Mucosa of gallbladder (tissue), 1 donor: ENCODE data around the gene CMSS1. TPM values are rescaled to one million over a fixed set of nuclear protein-coding genes. Genes with fewer than 3 reads are reported as not detected.

Experiments
- DNase-seq: peaks from one replicate; pipeline ENCODE4 v3.0.0-alpha.2; 2020; ENCODE audit warnings: low spot score
- total RNA-seq: library from RNA; stranded (reverse); gene quantifications from one replicate; pipeline ENCODE4 v1.2.1, GENCODE V29; 2021
- donor health status: DM: no; HTN: no; CAD: no.

The CMSS1 gene
- total RNA-seq, 1 donor from 2014 or later: 18.2 TPM

DNA sequence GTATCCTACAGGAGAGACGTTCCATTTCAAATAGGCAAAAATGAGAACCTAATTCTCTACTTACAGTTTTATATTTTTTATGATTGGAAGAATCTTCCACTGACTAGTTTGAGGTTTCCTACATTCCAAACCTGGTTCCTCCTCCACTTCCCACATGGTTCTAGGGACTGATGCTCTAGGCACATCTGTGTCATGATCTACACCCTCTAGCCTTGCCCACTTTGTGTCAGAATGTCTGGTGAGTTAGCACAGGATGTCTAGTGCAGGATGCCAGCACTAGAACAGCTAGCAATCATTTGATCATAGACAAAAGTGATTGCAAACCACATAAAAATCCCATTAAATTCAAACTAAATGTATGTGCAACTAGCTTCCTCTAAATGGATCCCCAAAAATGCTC, 323.3 kb downstream of the CMSS1 start:
- no peak for DNase-seq

DNA sequence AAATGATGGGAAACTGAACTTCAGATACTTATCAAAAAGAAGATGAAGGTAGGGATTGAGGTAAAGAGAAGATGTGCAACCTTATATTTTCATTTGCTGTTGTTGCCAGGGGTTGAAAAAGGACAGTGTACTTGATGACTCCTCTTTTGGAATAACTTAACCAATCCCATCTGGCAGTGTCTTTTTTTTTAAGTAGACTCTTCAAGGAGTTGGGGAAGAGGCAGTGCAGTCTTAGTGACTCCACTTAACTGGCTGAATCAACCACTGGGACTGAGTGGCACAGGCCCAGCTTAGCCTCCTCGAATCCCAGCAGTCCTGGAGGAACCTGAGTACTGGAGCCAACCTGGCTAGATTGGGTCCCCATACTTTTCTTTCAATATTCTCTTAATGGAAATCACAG, 323.9 kb downstream of the CMSS1 start:
- no peak for DNase-seq

DNA sequence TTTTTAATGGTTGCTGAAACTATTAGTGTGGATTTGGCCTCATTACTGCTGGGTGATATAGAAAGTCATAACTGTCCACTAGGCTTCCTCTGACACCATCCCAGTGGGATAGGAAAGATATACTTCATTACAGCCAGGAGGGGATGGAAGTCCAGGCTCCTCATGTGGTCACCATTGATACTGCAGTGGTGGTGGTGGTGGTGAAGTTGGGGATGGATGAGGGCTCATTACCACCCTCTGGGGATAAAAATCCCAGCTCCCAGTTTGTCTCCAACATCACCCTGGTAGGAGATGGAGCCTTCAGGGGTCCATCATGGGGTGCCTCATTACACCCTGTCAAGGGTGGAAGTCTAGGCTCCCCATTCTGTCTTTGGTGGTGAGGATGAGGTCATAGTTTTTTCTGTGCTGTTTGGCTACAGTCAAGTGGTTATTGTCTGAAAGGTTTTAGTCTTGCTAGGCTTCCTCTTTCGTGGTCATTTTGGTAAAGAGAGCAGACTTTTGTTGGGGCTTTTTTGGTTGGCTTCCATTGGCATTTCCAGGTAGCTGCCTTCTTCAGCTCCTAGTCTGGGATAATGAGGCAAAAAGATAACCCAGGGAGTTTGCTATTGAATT, 326.7 kb downstream of the CMSS1 start:
- DNase-seq: no peak

DNA sequence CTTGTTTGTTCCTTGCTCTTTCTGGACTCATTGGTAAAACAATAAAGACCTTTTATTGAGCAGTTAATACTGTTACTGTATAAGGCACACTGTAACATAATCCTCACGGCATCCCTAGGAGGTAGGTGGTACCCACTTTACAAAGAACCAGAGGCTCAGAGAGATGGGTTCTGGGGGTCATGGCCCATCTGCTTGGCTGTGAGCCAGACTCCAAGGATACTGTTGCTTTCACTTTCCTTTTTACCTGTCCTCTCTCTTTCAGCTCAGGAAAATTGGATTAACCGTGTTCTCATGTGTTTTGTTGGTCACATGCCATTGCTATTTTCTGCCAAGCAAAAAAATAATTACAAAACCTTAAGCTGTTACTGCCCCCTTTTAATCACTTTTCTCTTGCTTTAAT, 331.5 kb downstream of the CMSS1 start:
- no peak for DNase-seq

DNA sequence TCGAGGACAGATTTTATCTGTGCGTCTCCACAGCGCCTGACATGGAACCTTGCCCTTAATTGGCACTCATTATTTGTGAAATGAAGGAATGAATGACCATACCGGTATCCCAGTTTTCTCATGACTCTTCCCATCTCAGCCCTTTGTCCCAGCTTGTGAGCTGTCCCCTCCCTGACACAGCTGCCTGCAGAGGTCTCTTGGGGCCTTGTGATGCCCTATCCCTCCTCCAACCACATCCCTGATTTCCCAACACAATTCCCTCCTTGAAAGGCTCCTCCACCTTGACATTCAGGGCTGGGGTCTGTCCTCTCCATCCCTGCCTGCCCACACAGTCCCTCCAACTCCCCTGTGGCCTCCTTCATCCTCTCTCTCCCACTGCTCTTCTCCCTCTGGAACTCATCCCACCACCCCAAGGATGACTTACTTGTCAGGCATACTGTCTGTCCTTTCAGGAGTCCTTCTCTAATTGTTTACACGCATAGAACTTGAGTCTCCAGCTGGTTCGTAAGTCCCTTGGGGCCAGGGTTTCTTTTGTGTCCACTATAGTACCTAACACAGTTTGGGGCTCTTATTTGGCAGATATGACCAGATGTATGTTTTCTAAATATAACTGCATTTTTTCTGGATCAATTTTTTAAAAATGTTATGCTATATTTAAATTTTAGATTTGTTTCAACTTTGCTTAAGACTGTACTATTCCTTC, 332.2 kb downstream of the CMSS1 start:
- no peak for DNase-seq

DNA sequence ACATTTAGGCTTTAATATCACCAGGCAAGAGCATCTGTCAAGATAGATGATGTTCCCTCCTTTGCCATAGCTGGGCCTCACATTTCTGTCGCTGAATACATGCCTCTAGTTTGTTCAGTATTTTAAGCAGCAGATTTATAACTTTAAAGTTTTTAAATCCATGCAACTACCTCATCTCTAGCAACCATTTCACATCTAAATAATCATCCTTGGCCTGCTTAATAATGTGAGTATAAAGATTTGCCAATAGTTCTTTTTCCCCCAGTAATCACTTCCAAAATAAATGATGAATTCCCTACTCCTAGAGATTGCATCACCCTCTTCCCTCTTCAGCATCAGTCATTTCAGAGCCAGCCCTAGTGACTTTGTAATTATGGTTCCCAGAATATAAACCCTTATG, 332.8 kb downstream of the CMSS1 start:
- DNase-seq: no peak

DNA sequence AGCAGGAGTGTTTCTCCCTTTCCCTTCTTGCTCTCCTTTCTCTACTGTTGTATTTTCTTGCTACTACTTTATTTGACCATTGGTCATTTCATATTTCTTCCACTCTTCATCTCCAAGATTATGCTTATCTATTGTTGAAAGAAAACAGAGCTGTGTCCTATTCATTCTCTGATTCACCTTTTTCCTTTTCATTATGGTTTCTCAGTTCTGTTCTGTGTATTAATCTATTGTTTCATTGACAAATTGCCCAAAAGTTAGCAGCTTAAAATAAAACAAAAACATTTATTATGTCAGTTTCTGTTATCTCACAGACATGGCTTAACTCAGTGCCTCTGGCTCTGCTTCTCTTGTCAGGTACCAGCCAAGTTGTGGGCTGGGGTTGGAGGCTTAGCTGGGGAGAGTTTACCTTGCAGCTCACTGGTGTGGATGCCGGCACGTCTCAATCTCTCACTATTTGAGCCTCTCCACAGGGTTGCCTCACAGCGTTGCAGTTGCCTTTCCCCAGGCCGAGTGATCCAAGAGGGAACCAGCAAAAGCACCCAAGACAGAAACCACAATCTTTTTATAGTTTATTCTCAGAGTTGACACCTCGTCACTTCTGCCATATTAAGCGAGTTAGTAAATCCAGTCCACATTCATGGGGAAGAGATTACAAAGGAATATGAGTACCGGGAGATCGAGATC, 333.5 kb downstream of the CMSS1 start:
- DNase-seq: no peak

DNA sequence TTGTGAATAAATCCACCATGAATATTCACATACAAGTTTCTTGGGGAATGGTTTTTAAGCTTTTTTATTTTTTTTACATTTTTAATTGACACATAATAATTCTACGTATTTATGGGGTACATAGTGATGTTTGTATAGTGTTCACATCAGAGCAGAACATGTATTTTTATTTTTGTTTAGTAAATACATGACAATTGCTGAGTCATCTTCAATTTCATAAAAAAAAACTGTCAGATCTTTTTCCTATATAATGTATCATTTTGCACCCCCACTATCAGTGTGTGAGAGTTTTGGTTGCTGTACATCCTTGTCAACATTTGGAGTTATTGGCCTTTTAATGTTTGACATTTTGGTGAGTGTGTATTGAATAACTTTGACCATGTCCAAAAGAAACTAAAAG, 336.5 kb downstream of the CMSS1 start:
- no peak for DNase-seq

DNA sequence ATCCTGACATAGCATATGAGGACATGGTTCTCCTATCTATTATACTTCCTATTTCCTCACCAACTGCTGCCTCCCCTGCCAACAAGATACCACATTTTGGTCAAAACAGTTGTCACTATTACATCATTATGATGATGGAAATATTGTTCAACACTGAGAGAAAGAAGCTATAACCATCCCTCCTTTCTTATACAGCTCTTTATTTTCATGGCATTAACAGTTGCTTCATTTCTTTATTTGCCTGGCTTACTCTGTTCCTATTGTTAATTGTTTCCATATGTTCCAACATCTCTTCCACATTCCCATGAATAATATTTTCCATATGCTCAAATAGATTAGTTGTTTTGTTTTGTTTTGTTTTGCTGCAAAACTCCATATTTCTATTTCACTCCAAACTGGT, 337.5 kb downstream of the CMSS1 start:
- no peak for DNase-seq

DNA sequence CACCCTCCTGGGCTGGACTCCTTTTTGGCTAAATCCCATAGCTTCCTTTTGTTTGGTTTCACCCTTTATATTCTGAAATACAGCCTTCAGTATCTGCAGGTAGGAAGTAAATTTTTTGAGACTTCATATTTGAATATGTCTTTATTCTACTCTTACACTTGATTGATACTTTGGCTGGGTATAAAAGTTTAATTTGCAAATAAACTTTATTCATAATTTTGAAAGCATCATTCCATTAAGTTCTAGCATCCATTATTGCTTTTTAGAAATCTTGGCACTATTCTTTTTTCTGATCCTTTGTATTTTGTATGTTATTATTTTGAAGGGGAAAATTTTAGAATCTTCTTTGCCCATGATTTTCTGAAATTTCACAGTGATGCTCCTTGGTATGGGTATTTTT, 337.9 kb downstream of the CMSS1 start:
- DNase-seq: no peak

DNA sequence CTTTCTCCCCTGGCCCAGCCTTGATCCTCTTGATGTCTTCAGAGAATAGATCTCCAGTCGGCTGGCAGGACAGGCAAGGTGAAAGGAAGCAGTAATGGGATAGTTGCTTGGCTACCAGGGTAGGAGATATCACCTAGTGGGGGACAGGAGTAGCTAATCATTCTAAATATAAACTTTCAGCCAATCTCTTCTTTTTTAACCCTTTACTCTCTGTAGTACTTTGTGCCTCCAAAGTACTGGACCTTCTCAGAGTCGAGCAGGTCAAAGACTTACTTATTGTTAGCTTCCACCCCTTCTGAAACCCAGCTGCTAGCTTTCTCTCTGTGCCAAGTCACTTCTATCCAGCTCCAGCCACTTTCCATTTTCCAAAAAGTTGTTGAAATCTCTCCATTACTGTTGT, 340.0 kb downstream of the CMSS1 start:
- DNase-seq: no peak

DNA sequence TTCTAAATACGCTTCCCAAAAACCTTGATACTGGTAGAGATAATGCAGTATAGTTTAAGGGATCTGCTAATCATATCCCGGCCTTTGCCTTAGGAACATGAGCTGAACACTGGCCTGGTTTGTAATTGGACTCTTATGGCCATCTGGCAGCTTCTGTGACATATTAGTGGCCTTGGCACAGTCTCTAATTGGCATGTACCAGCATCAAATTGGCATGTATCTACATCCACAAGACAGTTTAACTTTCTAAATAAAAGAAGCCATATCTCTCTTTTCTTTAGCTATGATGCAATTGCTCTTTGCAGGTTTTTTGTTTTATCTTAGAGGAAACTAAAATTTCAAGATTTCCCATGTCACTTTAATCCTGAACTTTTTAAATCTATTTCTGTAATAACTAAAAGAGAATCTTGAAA, 341.3 kb downstream of the CMSS1 start:
- no peak for DNase-seq

DNA sequence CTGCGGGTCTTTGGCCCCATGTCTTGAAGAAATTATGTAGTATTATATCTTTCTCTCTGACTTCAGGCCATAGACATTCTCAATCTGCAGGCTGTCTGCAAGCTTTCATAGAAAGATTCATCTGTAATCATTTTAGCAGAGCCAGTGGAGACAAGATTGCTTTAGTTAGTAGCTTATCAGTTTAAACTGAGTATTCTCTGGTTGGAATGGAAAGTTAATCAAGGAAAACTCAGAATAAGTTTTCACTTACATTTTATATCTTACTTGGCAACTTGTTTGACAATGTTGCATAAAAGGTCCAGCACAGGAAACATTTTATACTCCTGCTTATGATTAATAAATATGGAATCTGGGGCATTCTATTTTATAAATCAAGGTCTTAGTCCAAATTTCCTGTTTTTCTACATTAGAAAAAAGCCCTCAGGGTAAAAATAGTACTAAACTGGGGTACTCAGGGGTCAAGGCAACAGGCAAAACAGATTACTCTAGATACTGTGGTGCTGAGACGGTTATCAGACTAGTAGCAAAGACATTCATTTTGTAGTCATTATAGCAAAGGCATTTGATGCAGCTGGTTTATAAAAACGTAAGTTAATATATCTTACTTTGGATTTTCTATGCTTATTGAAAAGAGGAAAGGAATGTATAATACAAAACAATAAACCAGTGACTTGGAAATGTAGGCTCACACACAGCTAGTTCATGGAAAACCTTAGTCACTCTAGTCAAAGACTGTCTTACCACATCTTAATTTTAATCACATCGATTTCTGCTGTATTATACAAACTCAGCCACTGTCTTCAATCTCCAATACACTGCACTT, 341.9 kb downstream of the CMSS1 start:
- DNase-seq: no peak

DNA sequence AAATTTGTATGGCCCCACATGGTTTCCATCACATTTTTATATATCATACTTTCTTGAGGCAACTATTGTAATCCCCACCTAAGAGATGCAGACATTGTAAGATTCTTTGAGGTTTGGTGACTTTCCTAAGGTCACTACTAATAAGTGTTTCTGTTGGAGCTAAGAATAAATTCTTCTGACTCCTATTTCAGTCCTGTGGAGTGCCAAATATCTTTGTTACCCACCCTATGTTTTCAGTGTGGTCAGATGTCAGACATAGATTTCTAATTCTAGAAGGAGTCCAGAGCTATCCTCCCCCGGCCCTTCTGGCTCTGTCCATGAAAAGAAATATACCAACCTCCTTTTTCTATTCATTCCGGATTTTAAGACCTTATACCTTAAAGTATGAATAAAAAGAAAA, 342.9 kb downstream of the CMSS1 start:
- DNase-seq: no peak

DNA sequence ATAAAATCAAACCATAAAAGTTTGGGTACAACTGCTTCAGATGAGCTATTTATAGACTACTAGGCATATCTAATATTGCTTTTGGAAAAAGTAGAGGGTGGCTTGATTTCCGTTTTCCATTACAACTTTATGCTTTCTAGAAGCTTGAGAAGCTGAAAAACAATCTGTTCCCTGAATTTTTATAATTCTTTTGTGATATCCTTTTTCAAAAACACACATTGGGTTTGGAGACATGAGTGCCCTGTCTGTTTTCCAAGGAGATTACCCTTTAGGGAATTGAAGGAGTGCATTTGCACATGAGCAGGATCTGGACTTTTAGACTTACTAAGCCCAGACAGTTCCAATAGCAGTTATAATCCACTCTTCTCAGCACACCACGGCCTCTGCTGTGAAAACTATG, 346.1 kb downstream of the CMSS1 start:
- no peak for DNase-seq

DNA sequence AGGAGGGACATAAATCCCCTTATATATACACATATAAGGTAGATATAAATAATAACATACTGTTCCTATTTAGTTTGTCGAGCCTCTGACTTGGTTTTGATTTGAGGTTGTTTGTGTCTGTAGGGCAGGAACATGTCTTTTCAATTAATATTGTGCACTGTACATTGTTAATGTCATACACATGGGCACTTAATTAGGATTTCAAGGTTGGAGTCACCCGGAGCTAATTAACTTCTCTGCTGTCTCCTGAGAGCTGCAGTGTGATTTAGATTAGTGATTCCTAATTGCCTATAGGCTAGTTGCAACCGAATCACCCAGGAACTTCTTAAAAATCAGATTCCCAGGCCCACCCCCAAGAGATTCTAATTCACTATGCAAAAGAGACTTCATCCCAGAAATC, 347.1 kb downstream of the CMSS1 start:
- DNase-seq: no peak

DNA sequence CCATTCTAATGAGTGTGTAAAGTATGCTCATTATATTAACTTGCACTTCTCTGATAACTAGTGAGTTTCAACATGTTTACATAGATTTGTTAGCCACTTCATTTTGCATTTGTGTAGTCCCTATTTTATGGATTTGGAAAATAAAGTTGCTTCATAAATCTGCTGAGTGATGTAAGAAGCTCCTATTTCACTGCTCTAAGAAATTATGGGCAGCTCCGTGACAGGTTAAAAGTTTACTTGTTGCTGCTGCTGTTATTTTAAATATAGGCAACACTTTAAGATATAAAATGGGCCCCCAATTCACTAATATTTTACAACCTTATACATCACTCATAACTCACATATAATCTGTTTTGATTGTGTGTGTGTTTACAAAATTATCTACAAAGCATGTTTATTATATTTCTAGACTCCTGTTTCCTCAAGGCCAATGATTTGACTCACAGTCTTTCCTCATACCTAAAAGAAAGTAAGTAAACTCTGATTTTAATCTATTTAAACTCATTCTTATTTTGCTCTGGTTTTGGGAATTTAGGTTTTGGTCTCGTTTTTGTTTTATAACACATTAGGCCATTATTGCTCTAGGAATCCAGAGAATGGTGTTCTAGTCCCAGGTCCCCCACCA, 348.4 kb downstream of the CMSS1 start:
- no peak for DNase-seq

DNA sequence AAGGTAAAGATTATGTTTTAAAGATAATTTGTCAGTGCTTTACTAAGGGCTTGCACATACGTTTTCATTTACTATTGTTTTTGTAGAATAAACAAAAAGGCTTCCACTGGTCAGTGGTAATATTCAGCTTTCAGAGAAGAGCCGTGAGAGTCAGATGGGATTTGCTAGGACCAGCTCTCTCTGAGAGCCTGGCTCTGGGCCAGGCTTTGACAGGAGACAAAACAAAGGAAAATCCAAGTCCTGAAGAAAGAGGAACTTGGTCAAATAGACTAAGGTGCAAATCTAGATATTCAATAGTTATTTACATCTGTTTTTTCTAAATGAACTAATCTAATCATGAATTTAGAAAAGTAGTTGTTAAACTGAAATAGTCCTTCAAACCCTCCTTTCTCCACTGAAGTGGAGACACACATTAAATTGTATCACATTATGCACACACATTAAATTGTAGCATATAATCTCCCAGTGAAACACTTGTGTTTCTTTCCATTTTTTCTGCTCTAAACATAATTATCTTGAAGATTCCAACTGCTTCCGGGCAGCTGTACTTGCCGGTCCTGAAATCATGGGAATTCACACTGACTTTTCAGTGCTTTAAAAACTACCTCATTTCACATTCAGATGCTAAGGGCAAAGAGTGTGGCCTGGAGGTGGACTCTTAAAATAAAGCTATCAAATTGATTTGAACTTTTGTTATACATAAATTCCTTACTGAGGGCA, 351.7 kb downstream of the CMSS1 start:
- no peak for DNase-seq

DNA sequence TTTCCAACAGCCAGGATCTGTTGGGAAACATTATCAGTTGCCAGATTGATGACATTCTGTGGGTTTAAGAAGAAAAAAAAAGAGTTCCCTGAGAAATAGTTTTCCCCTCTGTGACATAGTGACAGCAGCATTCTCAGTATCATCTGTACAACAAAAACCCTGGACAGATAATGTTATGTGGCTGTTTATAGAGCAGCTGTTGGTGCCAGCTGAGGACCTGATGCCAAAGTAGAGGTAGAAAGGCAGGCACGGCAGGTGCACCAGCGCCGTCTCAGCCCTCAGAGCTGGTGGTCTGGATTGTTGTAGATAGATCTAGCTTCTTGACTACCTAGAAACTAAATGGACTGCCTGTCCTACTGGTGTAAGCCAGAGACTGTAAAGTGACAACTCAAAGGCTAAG, 352.8 kb downstream of the CMSS1 start:
- no peak for DNase-seq

DNA sequence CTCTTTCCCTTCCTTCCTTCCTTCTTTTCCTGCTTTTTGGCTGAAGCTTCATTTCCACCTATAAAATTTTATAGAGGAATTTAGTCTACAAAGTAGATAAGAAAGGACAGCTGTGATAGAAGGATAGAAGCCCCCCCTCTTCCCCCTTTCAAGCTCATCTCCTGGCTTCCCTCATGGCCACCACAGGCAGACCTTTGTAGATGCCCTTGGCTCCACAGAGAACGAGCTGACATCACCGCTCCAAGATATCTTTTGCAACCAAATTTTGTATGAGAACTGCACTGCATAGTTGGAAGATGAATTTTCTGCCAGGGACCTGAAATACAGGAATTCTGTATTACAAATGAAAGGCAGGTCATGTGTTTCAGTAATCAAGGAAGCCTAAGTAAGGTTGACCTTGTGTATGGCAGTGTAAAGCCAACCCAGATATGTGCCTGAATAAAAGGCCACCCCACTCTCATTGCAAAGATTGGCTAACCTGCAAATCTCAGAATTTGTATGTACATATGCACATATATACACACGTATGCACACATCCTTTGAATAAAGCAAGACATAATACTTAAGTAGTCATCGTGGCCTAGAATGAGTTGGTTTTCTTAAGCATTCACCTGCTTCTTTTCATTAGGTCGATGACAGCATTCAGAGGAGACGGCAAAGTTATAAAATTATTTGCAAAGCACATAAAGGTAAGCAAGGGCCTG, 353.7 kb downstream of the CMSS1 start:
- no peak for DNase-seq

DNA sequence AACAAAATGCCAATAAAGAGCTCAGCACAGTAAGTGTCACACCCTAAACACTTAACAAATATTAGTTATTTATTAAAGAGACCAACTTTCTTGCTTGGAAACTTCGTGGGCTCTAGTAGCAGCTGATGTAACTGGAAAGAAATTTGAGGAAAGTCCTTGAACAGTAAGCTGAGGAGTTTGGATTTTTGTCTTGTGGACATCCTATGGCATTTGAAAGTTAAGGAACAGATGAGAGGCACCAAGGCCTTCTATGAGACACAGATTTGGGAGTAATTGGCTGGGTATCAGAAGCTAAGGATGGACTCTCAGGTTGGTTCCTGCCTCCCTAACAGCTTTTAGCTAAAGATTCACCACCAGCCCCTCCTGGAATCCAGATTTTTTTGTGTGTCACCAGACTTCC, 356.3 kb downstream of the CMSS1 start:
- DNase-seq: no peak
